GM12875 (cell line): ENCODE measurements around the gene CPT1A.

Experiments used
- H3K4me3 ChIP-seq: one replicate; pipeline ENCODE4 v1.5.1; 2011; ENCODE audit warnings: low read depth, low read length, control low read depth
- CTCF ChIP-seq: IDR thresholded peaks from 2 replicates; pipeline ENCODE4 v1.5.1; 2011; ENCODE audit warnings: low read depth, mild to moderate bottlenecking, control low read depth, inconsistent platforms, low read length, moderate library complexity, borderline replicate concordance; ENCODE audit not compliant: insufficient read depth

Gene CPT1A

GRCh38 chr11:68828155-68828931, 13.4 kb downstream of the CPT1A start:
- H3K4me3 ChIP-seq, result no peak overlapping the region
- TF ChIP-seq CTCF, result no peak

- no peak overlapping the region for H3K4me3 ChIP-seq
- TF ChIP-seq CTCF, result 0 out of 2 replicates have a peak, but pooled peaks have one; percentile 9
These were observed 14.0 kb downstream of the CPT1A start for GRCh38 chr11:68827733-68828132.

- no peak overlapping the region for H3K4me3 ChIP-seq
- no peak for TF ChIP-seq CTCF
These were observed 15.0 kb downstream of the CPT1A start for GRCh38 chr11:68826726-68827125.

GRCh38 chr11:68825571-68825970, 16.1 kb downstream of the CPT1A start:
- TF ChIP-seq CTCF, result peak; percentile 40; the same call in 1 of the 2 replicates

GRCh38 chr11:68822546-68822945, 19.2 kb downstream of the CPT1A start:
- TF ChIP-seq CTCF, result no peak
- H3K4me3 ChIP-seq, result no peak overlapping the region

More at GRCh38 chr11:68825571-68825970, 16.1 kb downstream of the CPT1A start:
- no peak overlapping the region for H3K4me3 ChIP-seq

- TF ChIP-seq CTCF, result no peak
These were observed 20.0 kb downstream of the CPT1A start for GRCh38 chr11:68821670-68822069.

GRCh38 chr11:68819362-68819761, 22.4 kb downstream of the CPT1A start:
- TF ChIP-seq CTCF, result no peak
- H3K4me3 ChIP-seq, result no peak overlapping the region

More at GRCh38 chr11:68821670-68822069, 20.0 kb downstream of the CPT1A start:
- no peak overlapping the region for H3K4me3 ChIP-seq
